ENCODE measurements around the gene ZBTB22.

ZBTB22 gene

DNA sequence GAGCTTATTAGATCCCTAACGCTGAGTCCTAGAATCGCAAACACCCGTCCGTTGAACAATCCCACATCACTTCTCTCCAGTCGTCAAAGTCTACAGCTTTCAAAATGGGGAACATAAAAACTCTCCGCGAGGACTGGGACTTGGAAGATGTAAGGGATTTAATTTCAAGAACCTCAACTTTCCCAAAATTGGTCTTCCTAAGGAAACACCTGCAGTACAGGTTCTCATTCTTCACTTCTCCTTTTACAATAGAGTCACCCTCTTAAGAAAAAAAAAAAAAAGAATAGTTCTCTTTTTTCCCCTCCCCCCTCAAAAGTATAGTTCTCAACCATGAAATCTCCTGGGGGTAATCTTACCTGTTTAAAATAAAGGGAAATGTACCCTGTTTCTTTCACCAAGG is 6.6 kb upstream of the ZBTB22 start:
- no peak for DNase-seq

DNA sequence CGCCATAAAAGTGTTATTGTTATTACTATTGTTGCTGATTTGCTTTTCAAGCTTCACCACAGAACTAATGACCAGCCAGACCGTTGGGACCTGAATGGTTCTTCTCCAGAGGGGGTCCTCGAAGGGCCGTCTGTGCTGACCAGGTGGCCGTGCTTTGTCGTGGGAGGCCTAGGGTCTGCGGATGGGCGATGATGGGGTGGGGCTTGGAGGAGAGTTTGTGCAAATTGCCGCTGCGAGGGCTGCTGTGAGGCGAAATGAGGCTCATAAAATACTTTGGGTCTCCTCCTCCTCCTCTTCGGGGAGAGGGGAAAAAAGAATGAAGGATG is 6.0 kb upstream of the ZBTB22 start:
- no peak for DNase-seq

DNA sequence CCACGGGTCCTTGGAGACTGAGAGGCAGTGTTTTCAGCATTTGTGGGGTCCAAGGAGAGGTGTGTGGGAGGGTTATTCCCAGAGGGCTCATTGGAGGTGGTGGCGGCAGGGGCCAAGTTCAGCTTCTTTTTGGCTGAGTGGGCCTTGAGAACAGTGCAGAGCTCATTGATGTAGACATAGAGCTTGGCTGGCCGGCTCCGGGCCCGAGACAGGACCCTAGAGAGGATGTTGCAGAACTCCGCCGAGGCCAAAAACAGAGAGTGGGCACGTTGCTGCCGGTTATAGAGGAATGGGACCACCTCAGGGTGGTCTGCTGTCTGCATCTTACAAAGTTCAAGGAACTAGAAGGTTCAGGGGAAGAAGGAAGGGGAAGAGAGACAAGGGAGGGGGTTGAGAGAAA is 3.7 kb upstream of the ZBTB22 start:
- no peak for DNase-seq

DNA sequence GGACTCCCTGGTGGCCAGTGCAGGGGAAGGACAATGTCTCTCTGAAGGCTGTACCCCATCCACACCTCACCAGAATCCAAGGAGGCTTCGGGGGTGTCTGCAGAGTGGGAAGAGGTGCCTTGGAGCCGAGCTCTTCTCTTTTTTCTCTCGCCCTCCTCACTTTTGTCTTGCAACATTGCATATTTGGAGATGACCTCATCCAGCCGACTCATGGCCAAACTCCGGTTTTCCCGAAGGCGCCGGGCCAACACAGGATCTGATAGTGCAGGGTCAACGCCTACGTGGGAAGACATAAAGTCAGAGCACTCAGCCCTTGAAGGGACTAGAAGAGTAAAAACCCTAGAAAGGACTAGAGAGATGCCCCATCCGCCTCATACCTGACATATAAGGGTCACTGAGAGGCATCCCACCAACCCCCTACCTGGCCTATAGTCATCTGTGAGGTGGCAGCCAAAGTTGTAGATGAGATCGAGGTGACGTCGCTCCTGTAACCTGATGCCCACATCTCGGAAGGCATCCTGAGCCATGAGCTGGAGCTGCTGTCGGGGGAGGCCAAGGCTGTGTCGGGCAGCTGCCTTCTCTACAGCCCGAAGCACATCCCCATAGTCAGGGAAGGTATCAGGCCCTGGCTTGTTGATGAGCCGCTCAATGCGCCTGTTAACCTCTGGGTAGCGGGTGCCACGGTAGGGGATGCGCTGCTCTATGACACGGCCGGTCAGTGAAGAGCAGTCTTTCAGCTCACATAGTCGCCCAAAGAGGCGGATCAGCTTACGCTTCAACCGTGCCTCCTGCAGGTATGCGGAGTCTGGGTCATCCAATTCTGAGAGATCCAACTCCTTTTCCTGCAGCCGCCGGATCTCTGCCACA is 3.0 kb upstream of the ZBTB22 start:
- DNase-seq: no peak

DNA sequence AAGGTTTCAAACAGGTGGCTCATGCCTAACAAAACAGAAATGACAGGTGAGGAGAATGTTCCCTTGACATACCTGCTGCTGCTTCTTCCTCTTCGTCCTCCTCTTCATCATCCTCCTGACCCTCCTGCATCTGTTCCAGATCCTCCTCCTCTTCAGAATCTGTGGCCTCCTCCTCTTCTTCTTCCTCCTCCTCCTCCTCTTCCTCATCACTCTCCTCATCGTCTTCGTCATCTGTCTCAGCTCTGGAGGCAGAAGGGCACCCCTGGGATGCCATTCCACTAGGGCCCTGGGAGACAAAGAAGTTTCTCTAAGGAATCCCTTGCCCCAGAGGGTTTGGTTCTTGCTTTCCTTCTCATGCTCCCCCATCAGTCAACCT is 2.4 kb upstream of the ZBTB22 start:
- DNase-seq: no peak

DNA sequence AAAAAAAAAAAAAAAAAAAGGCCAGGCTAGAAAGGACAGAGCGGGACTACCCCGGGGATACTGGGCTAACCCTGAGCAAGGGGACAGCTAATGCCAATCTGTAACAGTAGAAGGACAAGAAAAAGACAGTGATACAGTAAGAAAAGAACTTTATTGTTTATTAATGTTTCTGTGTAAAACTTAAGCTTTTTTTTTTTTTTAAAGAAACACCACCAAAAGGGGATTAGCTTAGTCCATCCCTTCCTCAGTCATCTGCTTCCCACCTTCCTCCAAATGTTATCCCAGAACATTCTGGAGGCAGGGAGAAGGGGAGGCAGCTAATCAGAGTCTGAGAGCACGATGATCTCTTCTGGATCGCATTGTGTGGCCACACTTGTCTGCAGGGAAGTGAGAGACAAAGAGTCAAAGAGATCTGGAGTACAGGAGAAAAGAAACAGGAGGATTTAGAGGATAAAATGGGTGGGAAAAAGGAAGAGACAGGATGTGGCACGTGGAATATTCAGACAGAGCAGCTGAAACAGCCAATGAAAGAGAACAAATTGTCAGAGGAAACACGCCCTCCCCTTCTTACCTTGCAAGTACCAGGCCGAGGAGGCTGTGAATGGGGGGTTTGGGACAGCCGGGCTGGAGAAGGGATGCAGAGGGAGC is 1.0 kb upstream of the ZBTB22 start:
- DNase-seq: no peak

DNA sequence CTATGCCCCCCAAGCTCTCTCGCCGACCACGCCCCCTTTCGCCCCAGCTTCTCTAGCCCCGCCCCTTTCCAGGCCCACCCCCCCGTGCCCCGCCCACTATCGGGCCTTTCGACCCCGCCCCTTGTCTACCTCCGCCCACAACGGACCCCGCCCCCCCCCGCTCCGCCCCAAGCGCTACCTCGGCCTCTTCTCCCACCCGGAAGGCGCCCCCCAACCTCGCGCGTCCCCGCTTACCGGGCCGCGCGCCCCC is 200 bp downstream of the ZBTB22 start:
- DNase-seq: no peak

DNA sequence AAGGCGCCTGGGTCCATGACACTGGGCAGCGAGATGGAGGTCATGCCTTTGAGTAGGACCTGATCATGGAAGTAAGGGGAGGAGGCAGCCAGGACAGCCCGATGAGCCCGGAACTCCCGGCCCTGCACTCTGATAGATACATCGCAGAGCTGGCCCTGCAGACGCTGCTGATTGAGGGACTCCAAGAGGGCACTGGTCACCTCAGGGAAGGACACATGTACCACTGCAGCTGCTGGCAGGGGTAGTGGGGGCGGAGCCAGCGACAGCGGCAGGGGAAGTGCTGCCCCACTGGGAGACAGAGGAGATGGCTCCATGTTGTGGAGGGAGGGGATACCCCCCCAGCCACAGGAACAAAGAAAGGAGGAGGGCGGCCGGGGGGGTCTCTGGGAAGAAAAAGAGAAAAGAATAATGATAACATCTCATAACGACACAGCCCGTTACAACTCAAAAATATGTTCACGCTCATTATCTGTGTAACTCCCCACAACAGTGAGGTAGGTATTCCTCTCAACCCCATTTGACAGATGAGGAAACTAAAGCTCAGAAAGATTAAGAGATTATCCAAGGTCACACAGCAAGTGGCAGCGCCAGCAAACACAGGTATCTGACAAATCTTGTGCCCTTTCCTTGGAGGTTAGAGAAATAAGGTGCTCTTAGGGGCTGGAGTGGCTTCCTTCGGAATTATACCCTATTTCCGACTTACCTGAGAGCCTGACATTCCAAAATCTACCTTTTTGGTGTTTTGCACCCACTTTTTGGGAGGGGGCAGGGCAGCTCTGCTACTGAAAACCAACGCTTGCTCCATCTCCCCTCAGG is 733 bp downstream of the ZBTB22 start:
- no peak for DNase-seq

DNA sequence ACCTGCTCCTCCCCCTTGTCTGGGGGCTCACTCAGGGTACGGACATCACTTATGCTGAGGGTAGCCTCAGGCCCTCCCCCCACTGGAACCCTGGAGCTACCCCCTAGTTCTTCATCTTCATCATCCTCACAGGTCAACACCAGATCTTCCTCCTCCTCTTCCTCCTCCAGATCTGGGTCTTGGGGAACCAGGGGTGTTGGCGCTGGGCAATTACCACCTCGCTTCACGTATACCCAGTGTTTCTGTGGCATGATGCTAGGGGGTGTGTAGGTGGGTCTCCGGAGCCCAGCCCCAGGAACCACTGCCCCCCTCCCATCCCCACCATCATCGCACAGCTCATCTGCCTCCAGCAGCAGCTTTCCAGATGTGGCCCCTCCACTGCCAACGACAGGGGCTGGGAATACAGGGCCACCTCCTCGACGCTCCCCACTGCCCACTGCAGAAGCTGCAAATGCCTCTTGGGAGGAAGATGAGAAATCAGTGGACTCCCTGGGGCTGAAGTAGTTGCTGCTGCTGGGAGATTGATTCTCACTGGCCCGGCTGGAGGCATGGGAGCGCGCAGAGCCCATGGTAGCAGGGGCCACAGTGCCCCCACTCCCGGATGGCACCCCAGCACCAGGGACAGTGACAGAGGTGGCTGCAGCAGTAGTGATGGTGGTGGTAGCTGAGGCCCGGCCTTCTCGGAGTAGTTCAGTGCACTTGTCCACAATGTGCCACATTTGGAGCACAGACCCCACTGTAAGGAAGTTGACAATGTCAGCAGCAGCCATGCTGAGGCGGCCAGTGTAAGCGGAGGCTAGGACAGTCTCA is 1.5 kb downstream of the ZBTB22 start:
- DNase-seq: no peak

DNA sequence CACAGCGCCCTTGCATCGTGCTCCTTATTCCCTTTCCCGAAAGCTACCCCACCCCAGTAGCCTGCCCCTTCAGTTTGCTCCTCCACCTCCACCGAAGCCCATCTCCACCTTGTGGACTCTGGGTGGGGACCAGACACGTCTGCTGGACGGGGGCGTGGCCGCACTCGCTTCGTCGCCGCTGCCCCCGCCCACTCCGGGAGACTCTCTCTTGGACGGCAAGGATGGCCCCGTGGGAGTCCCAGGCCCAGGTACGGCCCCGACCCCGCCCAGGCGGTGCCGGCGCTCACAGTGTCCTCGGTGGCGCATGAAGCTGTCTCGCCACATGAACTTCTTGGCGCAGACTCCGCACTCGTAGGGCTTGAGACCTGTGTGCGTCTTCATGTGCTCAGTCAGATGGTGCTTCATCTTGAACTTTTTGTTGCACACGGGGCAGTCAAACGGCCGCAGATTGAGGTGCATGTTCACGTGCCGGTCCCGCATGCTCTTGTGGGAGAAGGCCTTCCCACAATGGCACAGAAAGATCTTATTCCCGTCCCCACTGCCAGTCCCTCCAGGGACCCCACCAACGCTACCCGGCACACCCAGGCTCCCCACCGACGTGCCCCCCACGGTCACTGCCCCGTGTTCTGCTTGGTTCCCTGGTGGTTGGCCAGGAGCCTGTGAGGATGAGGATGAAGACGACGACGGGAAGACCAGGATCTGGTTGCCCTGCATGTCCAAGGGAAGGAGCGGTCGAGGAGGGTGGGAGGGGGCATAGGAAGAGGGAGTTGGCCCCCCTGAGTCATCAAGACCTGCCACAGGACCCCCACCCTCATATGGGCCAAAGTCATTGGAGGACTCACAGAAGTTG is 2.4 kb downstream of the ZBTB22 start:
- no peak for DNase-seq

DNA sequence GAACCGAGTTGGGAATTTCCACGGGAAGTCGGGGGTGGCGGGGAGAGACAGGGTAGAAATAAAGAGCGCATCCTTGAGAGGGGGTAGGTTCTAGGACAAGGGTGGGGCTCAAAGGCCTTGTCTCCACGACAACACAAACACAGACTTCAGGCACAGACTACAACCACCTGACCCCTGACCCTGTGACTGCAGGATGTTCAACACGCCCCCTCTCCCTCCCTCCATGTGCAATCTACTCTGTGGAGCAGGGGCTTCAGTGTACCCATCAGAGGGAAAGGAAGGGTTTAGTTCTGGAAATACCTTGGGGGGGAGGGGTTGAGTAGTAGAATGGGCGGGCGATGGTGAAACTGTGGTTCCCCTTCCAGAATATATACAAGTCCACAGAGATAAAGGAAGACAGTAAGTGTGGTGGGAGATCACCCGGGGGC is 3.0 kb downstream of the ZBTB22 start:
- no peak for DNase-seq

DNA sequence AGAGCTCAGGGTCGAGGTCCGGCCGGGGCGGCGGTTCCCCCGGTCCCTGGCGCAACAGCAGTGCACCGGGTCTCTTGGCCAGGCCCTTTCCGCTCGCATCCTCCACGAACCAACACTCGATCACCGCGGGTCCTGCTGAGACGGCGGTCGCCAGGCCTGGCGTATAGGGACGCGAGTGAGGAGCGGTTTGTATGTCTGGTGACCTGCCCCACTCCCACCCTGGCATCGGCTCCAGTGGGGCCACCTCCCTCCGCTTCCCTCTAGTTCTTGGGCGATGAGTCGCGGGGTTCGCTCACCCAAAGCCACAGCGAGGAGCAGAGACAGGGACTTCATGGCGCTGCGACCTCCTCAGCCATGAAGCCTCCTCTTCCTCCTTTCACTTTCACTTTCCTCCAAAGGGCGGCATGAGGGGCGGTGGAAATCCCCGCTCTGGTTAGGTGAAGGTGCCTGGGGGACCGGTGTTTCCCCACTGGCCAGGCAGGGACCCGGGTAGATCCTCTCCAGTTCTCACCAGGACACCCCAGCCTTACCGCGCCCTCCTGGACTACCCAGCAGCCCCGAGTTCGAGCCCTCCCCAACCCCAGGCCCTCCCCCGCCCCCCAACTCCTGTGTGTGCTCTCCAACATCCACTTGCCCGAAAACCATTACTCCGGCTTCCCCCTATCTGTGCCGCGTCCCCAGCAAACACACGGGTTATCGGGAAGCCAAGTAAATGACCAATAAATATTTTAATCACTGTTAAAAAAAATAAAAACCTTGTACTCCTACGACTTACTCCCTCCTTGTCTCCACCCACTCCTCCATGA is 3.6 kb downstream of the ZBTB22 start, which contains the start of gene TAPBP:
Gene TAPBP, minus strand, starts transcription at position 370 of the 806 bp plus-strand sequence. Its CDS starts 37 bp downstream, at position 333.
- no peak for DNase-seq

DNA sequence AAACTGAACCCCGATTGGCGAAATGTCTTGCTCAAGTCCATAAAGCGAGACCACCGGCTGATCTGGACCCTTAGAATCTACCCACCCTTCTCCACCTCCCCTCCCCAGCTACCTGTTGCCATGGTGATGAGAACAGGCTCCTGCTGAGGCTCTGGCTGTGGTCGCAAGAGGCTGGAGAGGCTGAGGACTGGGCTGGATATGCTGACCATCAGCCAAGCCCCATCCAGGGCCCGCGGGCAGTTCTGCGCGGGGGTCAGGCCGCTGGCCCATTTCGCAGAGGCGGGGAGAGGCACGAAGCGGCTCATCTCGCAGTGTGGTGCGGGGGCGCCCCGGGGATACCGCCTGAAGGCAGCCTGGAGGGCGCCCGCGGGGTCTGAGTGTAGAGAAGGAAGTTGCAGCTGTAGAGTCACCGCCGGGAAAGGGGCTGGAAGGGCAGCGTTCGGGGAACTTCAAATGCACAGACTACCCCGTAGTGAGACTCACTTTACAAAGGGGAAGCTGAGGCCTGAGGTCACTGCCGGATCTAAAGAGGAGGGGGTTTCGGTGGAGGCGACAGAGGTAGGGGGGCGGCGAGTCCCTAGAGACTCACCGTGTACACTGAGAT is 4.3 kb downstream of the ZBTB22 start:
- no peak for DNase-seq

DNA sequence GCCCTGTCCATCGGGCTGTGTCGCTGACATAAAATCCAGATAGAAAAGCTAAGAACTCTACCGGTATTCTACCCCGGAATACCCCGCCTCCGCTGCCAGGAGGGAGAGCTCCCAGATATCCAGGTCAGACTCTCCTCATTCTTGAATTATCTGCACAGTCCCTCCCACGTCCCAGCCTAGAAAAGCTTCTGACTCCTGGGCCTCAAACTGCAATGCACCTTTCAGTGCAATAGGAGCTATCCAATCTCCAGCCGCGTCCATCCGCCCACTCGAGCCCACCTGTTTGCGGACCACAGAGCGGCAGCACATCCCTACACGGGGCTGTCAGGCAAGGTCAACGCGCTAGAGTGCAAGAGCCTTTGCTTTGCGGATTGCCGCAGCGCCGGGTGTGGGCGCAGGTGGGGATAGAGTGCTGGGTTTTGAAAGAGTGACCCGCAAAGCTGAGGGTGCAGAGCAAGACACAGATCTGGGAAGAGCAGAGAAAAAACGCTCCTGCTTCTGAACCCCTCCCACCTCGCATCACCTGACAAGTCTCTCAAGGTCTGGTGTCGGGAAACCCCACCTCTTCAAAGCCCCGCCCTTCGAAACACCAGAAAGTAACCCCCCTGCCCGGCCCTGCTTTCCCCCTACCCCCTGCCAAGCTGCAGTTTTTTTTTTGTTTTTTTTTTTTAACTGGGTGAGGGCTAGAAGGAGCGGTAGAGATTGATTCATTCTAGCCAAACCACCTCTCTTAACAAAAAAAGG is 5.0 kb downstream of the ZBTB22 start:
- no peak for DNase-seq

DNA sequence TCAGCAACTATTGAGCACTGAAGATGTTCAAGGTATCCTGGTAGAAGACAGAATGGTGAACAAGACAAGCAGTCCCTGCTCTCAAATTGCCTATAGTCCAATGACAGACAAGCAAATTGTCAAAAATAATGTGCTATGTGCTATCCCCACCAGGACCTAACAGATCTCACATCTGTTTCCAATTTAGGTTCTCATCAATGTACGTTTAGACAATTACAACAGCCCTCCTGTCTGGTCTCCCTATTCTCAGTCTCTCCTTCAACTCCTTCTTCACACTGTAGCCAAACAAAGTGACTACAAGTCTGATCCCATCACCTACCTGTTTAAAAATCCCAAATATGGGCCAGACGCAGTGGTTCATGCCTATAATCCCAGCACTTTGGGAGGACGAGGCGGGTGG is 11.2 kb downstream of the ZBTB22 start:
- DNase-seq: no peak

DNA sequence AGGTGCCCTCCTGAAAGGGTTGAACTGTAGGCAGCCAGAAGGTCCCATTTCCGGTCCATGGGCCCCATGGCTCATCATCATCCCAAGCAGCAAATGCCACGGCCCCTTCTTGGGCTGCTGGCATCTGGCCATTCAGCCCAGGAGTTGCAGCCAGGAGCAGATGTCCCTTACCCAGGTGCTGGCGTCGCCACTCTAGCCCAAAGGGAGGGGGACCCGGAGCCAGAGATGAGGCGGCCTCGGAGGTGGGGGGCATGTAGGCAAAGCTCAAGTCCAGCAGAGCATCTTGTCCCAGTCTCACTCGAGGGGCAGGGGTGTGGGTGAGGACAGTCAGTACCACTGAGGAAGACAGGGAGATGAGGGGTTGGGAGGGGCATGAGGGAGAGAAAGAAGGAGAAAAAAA is 12.5 kb downstream of the ZBTB22 start:
- DNase-seq: no peak

DNA sequence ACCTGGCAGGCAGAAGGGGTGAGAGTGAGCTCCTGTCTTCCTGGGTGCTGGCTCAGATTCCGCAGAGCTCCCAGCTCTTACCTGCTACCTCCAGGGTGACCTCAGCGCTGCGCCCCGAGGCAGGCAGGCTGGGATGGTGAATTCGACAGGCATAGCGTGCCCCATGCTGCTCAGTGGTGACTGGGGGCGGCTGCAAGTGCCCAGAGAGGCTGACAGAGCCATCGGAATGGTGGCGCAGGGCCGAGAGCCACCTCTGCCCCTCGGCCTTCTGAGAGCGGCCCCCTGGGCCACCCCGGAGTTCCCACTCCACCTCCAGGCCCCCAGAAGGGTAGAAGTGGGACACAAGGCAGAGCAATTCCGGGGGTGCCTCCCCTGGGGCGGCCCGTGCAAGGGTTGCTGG is 13.3 kb downstream of the ZBTB22 start:
- DNase-seq: no peak

DNA sequence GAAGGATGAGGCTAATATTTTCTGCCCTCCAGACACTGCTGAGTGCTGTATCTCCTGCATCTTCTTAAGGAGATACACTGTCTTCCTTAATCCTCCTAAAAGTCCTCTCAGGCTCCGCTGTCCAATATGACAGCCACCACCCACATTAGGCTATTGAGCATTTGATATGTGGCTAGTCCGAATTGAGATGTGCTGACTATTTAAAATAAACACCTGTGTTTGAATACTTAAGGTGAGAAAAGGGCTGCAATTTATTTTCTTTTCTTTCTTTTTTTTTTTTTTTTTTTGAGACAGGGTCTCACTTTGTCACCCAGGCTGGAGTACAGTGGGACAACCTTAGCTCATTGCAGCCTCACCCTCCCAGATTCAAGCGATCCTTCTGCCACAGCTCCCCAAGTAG is 15.7 kb downstream of the ZBTB22 start:
- no peak for DNase-seq

DNA sequence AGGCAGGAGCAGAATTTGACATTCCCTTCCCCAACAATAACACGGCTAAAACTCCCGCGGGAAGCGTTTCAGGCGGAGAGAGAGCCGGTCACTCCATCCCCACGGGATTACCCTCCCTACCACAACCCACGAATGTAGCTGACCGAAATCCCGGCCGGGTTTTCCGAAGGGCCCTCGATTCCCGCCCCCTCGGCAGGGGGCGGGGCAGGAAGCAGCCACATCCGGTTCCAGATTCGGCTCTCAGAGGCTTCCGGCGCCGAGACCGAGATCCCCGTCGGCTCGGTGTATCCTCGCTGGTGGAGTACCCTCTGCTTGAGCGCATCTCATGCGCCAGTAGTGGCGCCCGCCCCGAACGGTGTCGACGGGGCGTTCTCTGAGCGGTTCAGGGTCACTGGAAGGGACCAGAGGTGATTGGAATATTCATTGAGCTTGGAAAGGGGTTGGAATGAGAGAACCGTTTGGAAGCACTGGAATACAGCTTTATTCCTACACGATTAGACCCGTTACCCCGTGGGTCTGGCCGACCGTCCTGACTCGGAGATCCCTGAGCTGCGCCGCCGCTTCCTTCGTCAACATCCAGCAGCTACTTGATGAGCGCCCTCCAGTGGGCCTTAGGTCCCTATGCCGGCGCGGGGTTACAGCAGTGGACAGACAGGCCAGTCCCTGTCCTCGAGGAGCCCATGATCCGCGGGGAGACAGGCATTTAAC is 18.2 kb downstream of the ZBTB22 start:
- DNase-seq: peak; percentile 81

All from DMS 273 treated with DMSO at 0.1 percent for 48 hours (cell line).